NCI-H1417 (cell line): ENCODE data around the gene GAMT.
A peak's percentile ranks its signal among the peaks of the same experiment; 100 is the strongest.
"Not testable (repeated sequence)": the region's sequence is repeated elsewhere in the genome, so short reads cannot be mapped to it uniquely, and the experiment has no call there.

Experiments used
- DNase-seq, 3 experiments: peaks; one replicate each; lab custom pipeline; 2025; lab: John Stamatoyannopoulos, UW

Gene GAMT

DNA sequence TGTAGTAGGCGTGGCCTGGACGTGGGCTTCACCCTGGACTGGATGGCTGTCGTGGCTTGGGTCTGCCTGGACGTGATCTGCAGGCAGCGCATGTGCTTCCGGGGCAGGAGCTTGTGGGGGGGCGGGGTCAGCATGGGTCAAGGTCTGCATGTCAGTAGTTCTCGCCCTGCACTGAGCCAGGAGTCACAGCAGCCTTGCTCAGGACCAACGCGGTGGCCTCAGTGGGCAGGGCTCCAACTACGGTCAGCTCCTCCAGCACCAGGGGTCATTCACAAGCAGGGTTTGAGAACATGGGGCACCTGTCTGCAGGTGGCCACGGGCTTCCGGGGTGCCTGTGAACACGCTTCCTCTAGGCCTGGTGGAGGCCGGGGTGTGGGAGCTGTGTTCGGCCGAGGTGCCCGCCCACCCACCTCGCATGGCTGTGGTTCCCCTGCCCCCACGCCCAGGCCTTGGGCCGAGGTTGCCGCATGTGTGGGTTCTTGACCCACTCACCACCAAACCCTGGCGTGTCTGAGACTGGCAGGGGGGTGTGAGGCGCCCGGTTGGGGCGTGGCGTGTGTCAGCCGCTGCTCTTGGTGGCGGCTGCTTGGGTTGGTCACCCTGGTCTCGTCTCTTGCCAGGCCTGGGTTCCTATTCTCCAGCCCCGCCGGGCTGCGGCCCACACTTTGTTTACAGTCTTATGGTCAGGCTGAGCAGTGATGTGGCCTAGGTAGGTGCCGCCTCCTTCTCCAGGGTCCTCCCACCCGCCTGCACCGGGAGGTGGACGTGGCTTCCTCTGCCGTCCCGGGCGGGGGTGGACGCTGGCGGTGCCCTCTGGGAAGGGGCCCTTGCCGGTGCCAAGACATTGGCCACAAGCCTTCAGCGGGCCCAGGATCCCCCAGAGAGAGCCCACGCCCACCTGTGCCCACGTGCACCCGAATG, 32.0 kb upstream of the GAMT start:
- DNase-seq: no peak

DNA sequence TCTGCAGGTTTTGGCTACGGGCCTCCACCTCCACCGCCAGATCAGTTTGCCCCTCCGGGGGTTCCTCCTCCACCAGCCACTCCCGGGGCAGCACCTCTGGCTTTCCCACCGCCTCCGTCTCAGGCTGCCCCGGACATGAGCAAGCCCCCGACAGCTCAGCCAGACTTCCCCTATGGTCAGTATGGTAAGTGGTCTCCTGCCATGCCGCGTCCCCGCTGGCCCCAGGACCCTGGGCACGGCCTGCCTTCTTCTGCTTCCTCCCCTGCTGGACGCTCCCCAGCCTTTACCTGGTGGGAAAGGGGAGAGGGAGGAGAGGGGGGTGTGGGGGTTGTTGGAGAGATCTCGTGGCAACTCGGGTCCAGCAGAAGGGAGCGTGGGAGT, 31.2 kb upstream of the GAMT start:
- DNase-seq: no peak

DNA sequence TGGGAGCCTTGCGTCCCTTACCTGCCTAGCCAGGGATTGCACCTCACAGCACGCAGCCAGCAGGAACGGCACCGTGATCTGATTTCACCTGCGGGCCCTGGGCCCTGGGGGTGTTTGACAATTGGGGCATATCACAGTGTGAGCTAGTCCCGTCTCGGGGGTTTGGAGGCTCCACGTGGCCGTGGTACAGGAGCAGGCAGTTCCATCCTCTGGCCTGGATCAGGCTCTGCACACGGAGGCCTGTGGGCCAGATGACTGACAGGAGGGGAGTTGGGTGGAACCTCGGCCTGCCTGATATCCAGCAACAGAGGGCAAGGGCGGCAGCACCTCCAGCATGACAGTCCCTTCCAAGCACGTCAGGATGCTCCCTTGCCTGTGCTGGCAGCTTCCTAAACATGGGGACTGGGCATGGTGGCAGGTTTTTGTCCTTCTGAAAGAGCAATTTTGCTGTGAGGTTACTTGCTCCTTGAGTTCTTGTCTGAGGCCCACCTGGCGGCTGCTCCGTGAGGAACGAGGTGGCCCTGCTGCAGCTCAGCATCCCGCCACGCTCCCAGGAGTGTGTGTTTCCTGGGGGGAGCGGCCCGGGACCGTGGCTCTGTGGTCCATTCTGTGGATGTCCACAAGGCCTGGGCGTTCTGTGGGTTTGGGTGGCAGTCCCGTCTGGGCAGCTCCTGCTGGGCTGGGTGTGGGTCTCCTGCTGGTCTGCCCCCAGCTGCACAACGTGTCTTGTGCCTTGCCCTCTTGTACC, 30.6 kb upstream of the GAMT start:
- no peak for DNase-seq

DNA sequence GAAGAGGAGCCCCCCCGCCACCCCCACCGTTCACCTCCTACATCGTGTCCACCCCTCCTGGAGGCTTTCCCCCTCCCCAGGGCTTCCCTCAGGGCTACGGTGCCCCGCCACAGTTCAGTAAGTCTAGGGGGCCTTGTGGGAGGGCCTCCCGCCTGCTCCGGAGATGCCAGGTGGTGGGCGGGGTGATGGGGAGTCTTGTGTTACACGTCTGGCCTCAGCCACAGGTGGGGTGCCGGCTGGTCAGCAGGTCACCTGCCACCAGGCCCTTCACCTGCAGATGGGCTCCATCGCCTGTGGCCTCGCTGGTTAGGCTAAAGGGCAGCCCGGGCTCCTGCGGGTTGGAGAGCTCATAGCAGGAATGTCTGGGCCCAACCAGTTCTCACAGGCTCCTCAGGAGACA, 28.9 kb upstream of the GAMT start:
- DNase-seq: no peak

DNA sequence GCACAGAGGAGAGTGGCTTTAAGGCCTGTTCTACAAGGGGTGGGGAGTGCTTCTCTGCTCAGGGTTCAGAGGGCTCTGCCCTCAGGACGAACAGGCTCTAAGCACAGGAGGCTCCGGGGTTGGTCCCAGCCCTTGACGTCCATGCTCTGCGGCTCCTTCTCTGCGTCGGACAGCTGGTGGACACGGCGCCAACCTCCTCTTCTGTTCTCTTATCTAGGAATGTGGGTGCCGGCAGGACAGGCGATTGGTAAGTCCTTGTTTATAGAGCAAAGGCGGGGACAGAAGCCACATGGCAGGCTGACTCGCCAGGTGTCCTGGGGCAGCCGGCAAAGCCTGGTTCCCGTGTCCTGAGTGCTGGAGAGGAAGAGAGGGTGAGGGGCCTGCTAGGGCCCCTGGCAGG, 28.4 kb upstream of the GAMT start:
- no peak for DNase-seq

DNA sequence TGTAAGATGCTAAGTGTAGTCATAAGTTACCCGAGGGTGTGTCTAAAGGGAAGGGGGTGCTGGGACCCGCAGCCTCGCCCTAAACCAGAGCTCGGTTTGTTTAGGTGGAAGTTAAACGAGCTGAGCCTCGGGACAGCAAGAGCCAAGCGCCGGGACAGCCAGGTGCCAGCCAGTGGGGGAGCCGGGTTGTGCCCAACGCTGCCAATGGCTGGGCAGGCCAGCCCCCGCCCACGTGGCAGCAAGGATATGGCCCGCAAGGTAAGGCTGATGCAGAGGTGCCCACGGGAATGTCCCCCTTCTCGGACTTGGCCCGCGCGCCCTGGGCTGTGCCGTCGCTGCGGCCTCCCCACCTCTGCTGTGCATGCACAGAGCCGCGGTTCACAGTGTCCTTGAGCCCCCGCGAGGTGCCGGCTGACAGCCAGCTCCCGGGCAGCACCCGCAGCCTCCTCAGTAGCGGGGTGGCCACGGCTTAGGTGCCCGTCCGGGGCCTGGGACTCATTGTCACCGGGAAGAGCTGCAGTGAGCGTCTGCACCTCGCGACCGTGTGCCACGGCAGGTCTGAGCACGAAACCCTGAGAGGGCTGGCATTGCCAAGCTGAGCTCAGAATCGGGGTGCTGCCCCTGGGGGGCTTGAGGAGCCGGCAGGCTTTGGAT, 27.5 kb upstream of the GAMT start:
- no peak for DNase-seq

DNA sequence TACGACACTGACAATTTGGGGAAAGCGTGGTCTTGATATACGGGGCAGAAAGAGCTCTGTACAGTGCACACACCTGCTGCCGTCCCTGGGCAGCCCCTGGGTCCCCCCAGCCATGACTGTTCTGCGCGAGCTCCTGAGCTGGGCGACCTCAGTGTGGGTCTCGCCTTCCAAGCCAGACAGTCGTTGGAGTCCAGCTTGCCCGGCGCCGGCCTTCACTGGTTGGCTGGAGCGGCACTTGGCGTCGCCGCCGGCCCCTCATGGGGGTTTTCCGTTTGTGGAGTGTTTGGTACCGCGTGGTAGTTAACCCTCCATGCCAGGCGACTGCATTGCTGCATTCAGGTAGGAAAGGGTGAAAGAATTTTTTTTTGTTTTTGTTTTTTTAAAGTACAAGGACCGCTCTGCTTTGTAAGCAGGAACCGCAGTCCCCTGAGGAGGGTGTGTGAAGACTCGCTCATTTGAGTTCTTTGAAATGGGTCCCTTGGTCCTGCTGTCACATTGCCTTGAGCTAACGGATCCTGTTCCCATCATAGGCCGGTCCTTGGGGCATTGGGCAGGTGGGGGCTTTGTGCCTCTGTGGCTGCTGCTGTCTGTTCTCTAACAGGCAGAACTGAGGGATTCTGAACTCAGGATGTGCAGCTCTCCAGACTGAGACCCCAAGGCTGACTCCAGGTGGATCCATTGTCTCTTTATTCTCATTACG, 26.0 kb upstream of the GAMT start:
- no peak for DNase-seq

DNA sequence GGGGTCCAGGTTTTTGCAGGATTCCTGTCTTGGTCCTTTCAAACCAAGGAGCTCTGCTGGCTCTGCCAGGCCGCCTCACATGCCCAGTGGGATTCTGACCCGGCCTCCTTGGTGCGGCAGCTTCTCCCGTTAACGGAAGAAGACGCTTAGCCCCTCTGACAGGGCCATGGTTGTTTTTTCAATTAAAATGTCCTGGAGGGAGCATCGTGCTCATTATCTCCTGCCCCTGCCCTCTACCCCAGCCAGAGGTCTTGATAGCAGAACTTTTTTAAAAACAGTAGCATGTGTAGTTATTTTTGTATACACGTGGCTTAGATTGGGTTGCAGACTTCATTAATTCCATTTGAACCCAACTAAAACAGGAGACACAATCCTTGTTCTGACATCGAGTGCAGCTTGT, 25.4 kb upstream of the GAMT start:
- DNase-seq: no peak

DNA sequence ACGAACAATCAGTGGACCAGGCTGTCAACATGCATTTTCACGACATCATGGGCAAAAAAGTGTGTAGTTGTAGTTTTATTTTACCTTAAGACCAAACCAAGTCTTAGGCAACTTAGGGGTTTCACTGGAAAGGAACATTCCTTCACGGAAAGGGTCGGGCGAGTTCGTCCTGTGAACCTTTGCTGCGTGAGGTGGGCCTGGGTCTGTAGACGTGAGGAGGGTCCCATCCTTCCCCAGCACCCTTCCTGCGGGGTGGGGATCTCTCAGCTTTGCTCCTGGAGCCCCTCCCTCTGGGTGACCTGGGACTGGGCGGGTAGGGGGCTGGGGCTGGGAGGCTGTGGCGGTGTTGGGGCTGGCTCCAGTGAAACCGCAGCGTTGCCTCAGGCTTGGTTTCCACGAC, 24.6 kb upstream of the GAMT start:
- DNase-seq: no peak

DNA sequence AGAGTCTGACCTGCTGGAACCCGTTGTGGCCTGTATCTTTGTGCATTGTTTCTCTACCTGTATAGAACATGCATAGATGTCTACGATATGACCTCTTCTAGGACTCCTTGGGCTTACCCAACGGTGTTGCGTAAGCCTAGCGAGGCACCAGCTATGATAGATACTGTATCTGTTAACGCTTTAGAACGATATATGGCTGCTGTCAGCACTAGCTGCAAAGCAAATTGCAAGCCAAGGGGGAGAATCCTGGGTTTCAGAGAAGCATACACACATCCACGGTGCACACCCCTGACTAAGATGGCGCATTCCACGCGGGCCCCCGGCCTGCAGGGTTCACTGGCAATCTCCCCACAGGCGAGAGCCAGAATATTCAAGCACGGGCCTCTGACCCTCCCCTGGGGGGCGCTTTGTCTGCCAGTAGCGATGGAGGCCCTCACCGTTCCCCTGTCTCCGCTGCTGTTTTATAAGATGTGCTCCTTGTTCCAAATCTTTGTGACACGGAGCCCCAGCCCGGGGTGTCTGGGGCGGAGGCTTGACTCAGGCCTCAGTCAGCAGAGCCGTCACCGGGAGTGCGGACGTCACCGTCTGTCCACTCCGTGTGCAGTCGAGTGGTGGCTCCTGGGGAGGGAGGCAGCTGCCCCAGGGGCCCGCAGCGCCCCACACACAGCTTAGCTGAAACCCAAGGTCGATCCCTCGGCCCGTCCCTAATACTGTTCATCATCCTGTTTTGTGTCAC, 23.9 kb upstream of the GAMT start:
- no peak for DNase-seq

DNA sequence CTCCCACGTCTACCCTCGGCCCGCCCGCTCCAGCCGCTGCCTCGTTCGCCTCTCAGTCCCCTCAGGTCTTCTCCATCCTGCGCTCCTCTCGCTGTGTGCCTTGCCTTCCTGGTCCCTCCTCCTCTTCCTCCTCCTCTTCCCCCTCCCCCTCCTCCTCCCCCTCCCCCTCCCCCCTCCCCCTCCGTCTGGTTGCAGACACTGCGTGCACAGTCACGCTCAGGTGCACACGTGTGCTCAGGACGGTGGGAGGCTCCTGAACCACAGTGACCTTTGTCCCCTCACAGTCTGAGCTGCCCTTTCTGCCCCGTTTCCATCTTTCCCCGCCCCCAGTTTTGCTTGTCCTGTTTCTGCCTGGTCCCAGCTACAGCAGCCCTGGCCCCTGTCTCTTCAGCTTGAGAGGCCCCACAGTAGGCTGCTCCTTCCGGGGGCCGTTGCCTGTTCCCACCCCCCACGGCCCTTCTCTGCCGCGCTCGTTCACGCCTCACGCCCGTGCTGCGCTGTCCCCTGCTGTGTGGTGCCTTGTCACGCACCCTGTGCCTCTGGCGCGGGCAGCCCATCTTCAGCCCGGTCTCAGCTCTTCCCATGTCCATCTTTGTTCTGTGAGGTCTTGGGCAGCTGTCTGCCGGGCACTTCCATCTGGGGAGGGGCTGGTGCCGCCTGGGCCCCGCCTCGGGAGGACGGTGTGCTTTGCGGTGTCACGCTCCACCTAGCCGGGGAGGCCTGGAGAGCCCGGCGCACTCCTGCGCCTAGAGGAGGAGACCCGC, 23.0 kb upstream of the GAMT start:
- DNase-seq: peak in 1 of 3 experiments; percentile 39

DNA sequence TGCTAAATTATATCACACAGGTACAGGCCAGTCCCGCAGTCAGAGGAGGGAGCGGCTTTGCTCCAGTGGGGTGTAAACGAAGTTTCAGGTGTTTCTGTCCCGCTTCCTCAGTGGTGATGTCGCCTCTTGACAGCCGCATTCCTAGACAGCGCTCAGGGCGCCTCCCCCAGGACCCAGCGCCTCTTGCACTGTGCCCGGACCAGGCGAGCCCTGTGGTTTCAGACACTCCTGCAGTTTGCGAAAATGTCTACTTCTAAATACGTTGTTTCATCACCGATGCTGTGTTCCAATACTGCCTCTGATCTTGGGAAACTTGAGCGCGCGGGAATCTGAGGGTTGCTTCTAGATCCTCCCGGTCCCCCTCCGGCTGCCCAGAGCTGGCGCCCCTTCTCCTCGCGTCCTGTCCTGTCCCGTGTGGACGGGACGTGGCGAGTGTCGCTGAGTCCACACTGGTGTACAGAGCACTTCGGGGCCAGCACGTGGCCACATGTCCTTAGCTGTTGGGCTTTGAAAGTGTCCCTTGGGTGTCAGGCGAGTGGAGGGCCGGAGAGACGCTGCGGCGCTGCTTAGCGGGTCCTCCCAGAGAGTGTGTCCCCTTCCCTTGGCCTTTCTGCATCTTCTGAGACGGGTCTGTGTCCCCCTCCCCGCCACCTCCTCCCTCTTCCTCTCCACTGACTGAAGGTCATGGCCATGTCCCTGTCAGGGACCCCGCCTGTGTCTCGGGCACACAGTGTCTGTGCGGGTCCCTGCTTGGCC, 22.3 kb upstream of the GAMT start:
- no peak for DNase-seq

DNA sequence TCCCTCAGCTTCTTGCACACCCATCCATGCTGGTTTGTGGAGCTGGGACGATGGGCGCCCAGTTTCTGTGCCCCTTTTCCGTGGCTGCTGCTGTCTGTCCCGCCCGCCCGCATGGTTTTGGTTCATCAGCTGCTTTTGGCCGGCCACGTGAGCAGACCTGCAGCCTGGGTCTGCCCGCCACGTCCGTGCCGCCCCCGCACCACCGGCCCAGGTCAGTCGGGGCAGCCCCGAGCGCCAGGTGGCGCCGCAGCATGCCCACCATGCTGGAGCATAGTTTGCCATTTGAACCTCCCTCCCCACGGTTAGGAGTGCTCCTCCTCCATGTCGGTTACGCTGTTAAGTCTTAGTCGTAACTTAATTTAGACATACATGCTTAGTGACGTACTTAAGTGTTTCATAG, 21.6 kb upstream of the GAMT start:
- DNase-seq: no peak

DNA sequence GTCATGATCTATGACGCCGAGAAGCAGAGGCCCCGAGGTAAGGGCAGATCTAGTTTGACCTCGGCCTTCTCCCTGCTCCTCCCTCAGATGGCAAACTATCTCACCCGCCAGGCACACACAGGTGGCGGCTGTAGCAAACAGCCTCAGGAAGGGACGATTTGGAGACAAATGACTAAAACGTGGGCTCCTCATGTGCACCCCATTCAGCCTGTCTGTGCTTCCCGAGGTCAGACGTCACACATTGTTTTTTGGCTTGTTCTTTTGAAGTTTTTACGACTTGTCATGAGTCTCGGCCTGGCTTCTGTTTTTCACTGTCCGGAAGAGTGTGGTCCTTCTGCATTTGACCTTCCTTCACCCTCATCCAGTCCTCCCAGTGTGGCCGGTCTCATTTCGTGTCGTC, 21.0 kb upstream of the GAMT start:
- DNase-seq: no peak

DNA sequence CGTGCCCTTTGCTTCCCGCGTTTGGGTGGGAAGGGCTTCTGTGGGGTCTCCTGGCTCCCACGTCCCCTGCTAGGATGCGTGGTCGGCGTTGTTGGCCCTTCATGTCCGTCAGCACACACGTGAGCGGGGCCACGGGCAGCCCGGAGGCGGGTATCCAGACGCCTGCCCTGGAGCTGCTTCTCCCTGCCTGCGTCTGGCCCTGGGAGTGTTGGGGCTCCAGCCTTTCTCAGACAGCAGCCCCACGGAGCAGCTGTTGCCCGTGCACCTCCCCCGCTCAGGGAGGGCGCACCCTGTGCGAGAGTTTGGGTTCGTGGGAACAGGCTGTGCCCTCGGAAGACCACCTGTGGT, 20.6 kb upstream of the GAMT start:
- DNase-seq: no peak

DNA sequence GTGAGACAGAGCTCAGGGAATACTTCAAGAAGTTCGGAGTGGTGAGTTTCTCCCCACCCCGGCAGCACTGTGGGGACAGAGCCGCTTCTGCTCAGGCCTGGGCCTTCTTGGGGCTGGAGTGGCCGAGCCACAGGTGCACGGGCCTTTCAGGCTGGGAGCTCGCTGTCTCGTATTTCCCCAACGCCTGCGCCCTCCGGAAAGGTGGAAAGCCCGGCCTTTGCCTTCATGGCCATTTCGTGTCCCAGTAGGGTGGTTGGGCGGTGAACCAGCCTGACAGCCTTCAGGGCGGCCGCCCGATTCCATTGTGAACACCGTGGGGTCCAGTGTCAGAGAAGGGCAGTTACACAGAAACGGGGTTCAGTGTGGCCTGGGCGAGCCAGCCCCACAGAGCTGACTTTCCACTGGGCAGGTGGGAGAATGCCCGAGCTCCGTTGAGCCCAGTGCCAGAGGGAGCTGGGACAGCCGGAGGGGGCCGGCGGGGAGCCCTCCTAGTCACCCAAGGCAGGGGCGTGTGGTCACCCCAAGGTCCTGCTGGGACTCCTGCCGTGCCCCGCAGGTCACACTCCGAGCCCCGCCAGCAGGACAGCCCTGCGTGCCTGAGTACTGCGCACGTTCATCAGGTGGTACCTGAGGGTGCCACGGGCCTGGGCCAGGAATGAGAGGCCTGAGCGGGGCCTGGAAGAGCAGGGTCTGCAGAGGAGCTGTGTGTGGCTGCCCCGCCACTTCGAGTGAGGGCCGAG, 20.0 kb upstream of the GAMT start:
- DNase-seq: no peak

DNA sequence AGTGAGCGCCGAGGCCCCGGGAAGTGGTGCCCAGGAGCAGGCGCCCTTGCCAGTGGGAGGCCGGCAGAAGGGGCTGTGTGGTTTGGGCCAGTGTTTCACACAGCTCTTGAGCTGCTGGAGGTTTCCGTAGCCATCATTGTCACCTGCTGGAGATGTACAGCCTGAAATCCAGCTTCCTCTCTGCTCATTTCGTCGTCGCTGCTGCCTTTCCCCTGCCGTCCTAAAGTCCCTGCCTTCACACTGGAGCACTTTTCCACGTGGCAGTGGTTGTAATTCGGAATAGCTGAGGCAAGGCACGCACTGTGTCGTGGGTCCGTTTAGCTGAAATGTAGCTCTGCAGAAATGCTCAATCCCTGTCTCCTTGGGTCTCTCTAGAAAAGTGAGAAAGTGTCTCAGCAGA, 19.2 kb upstream of the GAMT start:
- DNase-seq: no peak

DNA sequence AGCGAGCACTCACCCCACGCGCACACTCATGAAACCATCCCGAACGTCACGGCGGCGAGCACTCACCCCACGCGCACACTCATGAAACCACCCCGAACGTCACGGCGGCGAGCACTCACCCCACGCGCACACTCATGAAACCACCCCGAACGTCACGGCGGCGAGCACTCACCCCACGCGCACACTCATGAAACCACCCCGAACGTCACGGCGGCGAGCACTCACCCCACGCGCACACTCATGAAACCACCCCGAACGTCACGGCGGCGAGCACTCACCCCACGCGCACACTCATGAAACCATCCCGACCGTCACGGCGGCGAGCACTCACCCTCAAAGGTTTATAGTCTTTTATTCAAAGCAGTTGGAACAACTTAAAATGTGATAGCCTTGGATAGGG, 18.7 kb upstream of the GAMT start:
- DNase-seq: not testable (repeated sequence)

DNA sequence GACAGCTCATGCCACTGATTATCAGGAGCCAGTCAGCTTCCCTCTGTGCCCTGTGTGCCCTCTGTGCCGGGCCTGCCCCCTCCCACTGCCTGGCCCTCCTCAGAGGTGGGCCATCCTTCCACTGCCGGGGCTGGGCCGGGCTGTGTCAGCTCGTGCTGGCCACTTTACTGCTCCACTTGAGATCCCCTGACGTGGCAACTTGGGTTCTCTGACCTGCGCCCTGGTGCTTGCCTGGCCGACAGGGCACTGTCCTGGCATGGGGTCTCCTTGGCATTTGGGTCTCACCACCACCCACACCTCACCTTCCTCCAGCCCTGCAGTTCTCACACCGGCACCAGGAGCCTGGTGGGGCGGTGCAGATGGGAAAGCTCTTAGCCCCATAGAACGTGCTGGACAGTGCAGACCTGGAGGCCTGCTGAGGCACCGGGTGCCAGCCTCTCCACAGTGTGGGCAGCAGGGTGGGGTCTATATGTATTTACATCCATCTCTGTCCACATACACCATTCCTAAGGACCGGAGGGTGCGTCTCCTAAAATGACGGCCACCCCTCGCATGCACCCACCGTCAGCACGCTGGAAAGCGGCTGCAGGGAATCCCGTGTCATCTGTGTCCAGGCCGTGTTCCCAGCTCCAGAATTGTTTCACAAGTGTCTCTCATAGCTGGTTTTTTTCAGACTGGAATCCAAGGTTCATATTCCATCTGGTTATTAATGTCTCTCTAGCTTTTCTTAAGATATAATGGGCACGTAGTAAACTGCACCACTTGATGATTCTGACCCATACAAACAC, 17.8 kb upstream of the GAMT start:
- DNase-seq: no peak
